ENCODE measurements around the gene EYA2. TPM values are rescaled to one million over a fixed set of nuclear protein-coding genes. Genes with fewer than 3 reads are reported as not detected.
"Not testable (repeated sequence)": the region's sequence is repeated elsewhere in the genome, so short reads cannot be mapped to it uniquely, and the experiment has no call there.

The EYA2 gene
- total and polyA plus RNA-seq, 2 experiments from 2014 or later, result 1.4 to 2.0 TPM

DNA sequence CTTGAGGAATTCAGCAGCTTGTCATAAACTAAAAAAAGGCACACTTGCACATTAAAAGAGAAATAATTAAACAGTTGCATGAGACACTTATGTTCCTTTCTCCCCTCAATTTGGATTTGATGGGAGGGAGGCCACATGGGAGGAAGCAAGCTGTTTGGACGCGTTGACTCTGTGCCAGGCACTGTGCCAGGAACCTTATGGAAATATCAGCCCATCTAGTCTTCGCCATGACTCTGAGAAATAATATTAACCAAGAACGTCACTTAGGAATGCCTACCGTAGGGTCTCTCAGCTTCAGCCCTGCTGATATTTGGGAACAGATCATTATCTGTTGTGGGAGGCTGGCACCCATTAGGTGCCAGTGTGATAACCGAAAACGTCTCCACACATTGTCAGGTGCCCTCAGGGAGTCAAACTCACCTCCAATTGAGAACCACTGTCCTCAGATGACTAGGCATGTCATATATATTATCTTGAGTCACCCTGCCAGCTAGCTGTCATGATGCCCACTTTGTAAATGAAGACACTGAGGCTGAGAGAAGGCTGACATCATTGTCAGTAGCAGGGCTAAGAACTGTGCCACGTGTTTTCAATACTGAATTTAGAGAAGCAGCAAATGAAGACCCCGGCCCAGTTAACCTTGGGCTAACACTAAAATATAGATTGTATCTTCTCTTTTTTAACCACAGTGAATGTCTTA, 36.1 kb downstream of the EYA2 start:
- peaks cover 4% of the 10 kb centered on the region for H3K4me1 ChIP-seq (ENCODE audit: insufficient read depth)
- no peaks in the 10 kb centered on the region for H4K20me1 ChIP-seq (ENCODE audit: insufficient read depth, poor library complexity, severe bottlenecking)
- no peak overlapping the region for H2AFZ ChIP-seq
- H3K9me3 ChIP-seq (ENCODE audit: low read depth), result no peaks in the 10 kb centered on the region
- TF ChIP-seq EZH2phosphoT487 (IDR thresholded peaks at IDR 0.05; ENCODE audit: low read depth, severe bottlenecking, unreplicated experiment) (no peak), EZH2 (IDR thresholded peaks at IDR 0.05; ENCODE audit: borderline replicate concordance) (no peak)
- TF ChIP-seq, protein P1, sequence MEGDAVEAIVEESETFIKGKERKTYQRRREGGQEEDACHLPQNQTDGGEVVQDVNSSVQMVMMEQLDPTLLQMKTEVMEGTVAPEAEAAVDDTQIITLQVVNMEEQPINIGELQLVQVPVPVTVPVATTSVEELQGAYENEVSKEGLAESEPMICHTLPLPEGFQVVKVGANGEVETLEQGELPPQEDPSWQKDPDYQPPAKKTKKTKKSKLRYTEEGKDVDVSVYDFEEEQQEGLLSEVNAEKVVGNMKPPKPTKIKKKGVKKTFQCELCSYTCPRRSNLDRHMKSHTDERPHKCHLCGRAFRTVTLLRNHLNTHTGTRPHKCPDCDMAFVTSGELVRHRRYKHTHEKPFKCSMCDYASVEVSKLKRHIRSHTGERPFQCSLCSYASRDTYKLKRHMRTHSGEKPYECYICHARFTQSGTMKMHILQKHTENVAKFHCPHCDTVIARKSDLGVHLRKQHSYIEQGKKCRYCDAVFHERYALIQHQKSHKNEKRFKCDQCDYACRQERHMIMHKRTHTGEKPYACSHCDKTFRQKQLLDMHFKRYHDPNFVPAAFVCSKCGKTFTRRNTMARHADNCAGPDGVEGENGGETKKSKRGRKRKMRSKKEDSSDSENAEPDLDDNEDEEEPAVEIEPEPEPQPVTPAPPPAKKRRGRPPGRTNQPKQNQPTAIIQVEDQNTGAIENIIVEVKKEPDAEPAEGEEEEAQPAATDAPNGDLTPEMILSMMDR (IDR thresholded peaks at IDR 0.05; ENCODE audit: poor library complexity), result no peak
- no peaks in the 10 kb centered on the region for H3K79me2 ChIP-seq
- no peaks in the 10 kb centered on the region for H3K36me3 ChIP-seq (replicated peaks; ENCODE audit: insufficient read depth, low read depth)
- no peaks in the 10 kb centered on the region for H3K27me3 ChIP-seq
- H3K27ac ChIP-seq, result no peak overlapping the region
- H3K4me3 ChIP-seq, result no peak overlapping the region
- DNase-seq (ENCODE audit: low spot score), result no peak
- 66% methylated on average over 9 of the region's 9 CpGs for WGBS (ENCODE audit: low lambda C conversion rate, missing lambda C conversion rate)
- no peak overlapping the region for H3K4me2 ChIP-seq
- H3K9me2 ChIP-seq (replicated peaks; ENCODE audit: insufficient read depth), result no peaks in the 10 kb centered on the region

DNA sequence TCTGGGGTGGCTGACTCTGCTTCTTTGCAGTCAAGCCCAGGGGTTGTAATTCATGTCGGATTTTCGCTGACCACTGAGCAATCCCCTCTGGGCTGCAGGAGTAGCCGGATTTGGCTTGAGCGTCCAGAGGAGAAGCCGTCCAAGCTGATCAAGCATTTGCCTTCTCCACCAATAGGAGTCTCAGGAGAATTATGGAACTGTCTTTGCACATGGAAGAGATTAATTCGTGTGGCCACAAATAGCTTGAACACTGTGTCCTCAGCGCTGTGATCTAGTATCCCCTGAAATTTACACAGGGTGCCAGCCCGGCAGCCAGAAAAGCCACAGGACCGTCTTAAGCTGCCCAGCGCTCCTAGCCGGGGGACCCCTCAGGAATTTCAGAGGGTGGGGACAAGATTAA, 37.1 kb downstream of the EYA2 start:
- no peaks in the 10 kb centered on the region for H3K79me2 ChIP-seq
- WGBS (ENCODE audit: low lambda C conversion rate, missing lambda C conversion rate), result 77% methylated on average over 11 of the region's 11 CpGs
- TF ChIP-seq EZH2 (IDR thresholded peaks at IDR 0.05; ENCODE audit: borderline replicate concordance) (no peak), EZH2phosphoT487 (IDR thresholded peaks at IDR 0.05; ENCODE audit: low read depth, severe bottlenecking, unreplicated experiment) (no peak)
- TF ChIP-seq, protein P1 (IDR thresholded peaks at IDR 0.05; ENCODE audit: poor library complexity), result no peak
- peaks cover 7% of the 10 kb centered on the region for H3K4me1 ChIP-seq (ENCODE audit: insufficient read depth)
- no peak overlapping the region for H3K27ac ChIP-seq
- H3K4me2 ChIP-seq, result no peak overlapping the region
- no peaks in the 10 kb centered on the region for H4K20me1 ChIP-seq (ENCODE audit: insufficient read depth, poor library complexity, severe bottlenecking)
- no peaks in the 10 kb centered on the region for H3K9me3 ChIP-seq (ENCODE audit: low read depth)
- H3K27me3 ChIP-seq, result no peaks in the 10 kb centered on the region
- no peak overlapping the region for H2AFZ ChIP-seq
- H3K9me2 ChIP-seq (replicated peaks; ENCODE audit: insufficient read depth), result no peaks in the 10 kb centered on the region
- DNase-seq (ENCODE audit: low spot score), result no peak
- H3K4me3 ChIP-seq, result no peak overlapping the region
- no peaks in the 10 kb centered on the region for H3K36me3 ChIP-seq (replicated peaks; ENCODE audit: insufficient read depth, low read depth)

DNA sequence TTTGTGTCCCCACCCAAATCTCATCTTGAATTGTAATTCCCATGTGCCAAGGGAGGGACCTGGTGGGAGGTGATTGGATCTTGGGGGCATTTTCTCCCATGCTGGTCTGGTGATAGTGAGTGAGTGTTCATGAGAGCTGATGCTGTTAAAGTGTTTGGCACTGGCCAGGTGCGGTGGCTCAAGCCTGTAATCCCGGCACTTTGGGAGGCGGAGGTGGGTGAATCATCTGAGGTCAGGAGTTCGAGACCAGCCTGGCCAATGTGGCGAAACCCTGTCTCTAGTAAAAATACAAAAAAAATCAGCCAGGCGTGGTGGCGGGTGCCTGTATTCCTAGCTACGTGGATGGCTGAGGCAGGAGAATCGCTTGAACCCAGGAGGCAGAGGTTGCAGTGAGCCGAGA, 37.8 kb downstream of the EYA2 start:
- not testable (repeated sequence) for DNase-seq (ENCODE audit: low spot score); H3K27ac ChIP-seq; H3K27me3 ChIP-seq; H3K36me3 ChIP-seq (replicated peaks; ENCODE audit: insufficient read depth, low read depth); H3K4me1 ChIP-seq (ENCODE audit: insufficient read depth); H2AFZ ChIP-seq; H4K20me1 ChIP-seq (ENCODE audit: insufficient read depth, poor library complexity, severe bottlenecking); H3K4me2 ChIP-seq; H3K4me3 ChIP-seq; H3K9me2 ChIP-seq (replicated peaks; ENCODE audit: insufficient read depth); H3K79me2 ChIP-seq; H3K9me3 ChIP-seq (ENCODE audit: low read depth)
- WGBS (ENCODE audit: low lambda C conversion rate, missing lambda C conversion rate), result 93% methylated on average over 10 of the region's 10 CpGs

GRCh38 chr20:46933150-46933549, 38.5 kb downstream of the EYA2 start:
- no peaks in the 10 kb centered on the region for H3K27me3 ChIP-seq
- H3K79me2 ChIP-seq, result no peaks in the 10 kb centered on the region
- no peak overlapping the region for H3K4me2 ChIP-seq
- no peaks in the 10 kb centered on the region for H3K36me3 ChIP-seq (replicated peaks; ENCODE audit: insufficient read depth, low read depth)
- H3K9me3 ChIP-seq (ENCODE audit: low read depth), result no peaks in the 10 kb centered on the region
- peaks cover 7% of the 10 kb centered on the region for H3K4me1 ChIP-seq (ENCODE audit: insufficient read depth)
- TF ChIP-seq EZH2phosphoT487 (IDR thresholded peaks at IDR 0.05; ENCODE audit: low read depth, severe bottlenecking, unreplicated experiment) (no peak), EZH2 (IDR thresholded peaks at IDR 0.05; ENCODE audit: borderline replicate concordance) (no peak)
- TF ChIP-seq, protein P1 (IDR thresholded peaks at IDR 0.05; ENCODE audit: poor library complexity), result no peak
- 83% methylated on average over 5 of the region's 5 CpGs for WGBS (ENCODE audit: low lambda C conversion rate, missing lambda C conversion rate)
- H2AFZ ChIP-seq, result no peak overlapping the region
- no peaks in the 10 kb centered on the region for H4K20me1 ChIP-seq (ENCODE audit: insufficient read depth, poor library complexity, severe bottlenecking)
- no peak for DNase-seq (ENCODE audit: low spot score)
- H3K9me2 ChIP-seq (replicated peaks; ENCODE audit: insufficient read depth), result no peaks in the 10 kb centered on the region
- H3K27ac ChIP-seq, result no peak overlapping the region
- H3K4me3 ChIP-seq, result no peak overlapping the region

Data from hepatocyte (in vitro differentiated cells).